ENCODE results near the gene CPEB4.
A peak's percentile ranks its signal among the peaks of the same experiment; 100 is the strongest.

CPEB4 gene

GRCh38 chr5:173945160-173945559 lies 57.0 kb downstream of the CPEB4 start:
- Histone ChIP-seq H3K4me1 (ENCODE audit: control insufficient read depth in 1 of 2, insufficient read depth in 1 of 2, low read depth in 1 of 2, low read length in 1 of 2) (peaks cover 35 to 36% of the 10 kb centered on the region in 2 experiments), H3K27me3 (no peaks in the 10 kb centered on the region), H3K9me3 (no peaks in the 10 kb centered on the region), H3K27ac (peak overlapping the region; percentile 2), H3K4me3 (ENCODE audit: low read depth in 1 of 2, low read length in 1 of 2) (no peak overlapping the region), H3K36me3 (peaks cover 57% of the 10 kb centered on the region)
- no peak for TF ChIP-seq CTCF (IDR thresholded peaks at IDR 0.05)

GRCh38 chr5:173946323-173946722 lies 58.2 kb downstream of the CPEB4 start:
- no peak for TF ChIP-seq CTCF (IDR thresholded peaks at IDR 0.05)
- Histone ChIP-seq H3K27ac (no peak overlapping the region), H3K36me3 (peaks cover 68% of the 10 kb centered on the region)

GRCh38 chr5:173950829-173951228 lies 62.7 kb downstream of the CPEB4 start:
- no peaks in the 10 kb centered on the region for H3K9me3 ChIP-seq
- no peak for TF ChIP-seq CTCF (IDR thresholded peaks at IDR 0.05)
- no peaks in the 10 kb centered on the region for H3K4me1 ChIP-seq (ENCODE audit: control insufficient read depth in 1 of 2, insufficient read depth in 1 of 2, low read depth in 1 of 2, low read length in 1 of 2)
- H3K27me3 ChIP-seq = no peaks in the 10 kb centered on the region
- H3K36me3 ChIP-seq = peaks cover 99% of the 10 kb centered on the region
- no peak overlapping the region for H3K4me3 ChIP-seq (ENCODE audit: low read depth in 1 of 2, low read length in 1 of 2)
- no peak overlapping the region for H3K27ac ChIP-seq

More at GRCh38 chr5:173946323-173946722, 58.2 kb downstream of the CPEB4 start:
- Histone ChIP-seq H3K27me3 (no peaks in the 10 kb centered on the region), H3K4me3 (ENCODE audit: low read depth in 1 of 2, low read length in 1 of 2) (no peak overlapping the region), H3K4me1 (ENCODE audit: control insufficient read depth in 1 of 2, insufficient read depth in 1 of 2, low read depth in 1 of 2, low read length in 1 of 2) (peaks cover 23 to 25% of the 10 kb centered on the region in 2 experiments), H3K9me3 (no peaks in the 10 kb centered on the region)

- Histone ChIP-seq H3K4me1 (ENCODE audit: control insufficient read depth in 1 of 2, insufficient read depth in 1 of 2, low read depth in 1 of 2, low read length in 1 of 2) (no peaks in the 10 kb centered on the region), H3K9me3 (no peaks in the 10 kb centered on the region), H3K27me3 (no peaks in the 10 kb centered on the region), H3K4me3 (ENCODE audit: low read depth in 1 of 2, low read length in 1 of 2) (no peak overlapping the region), H3K27ac (no peak overlapping the region), H3K36me3 (peaks cover 99% of the 10 kb centered on the region)
- TF ChIP-seq CTCF (IDR thresholded peaks at IDR 0.05) = no peak
Measured at GRCh38 chr5:173953528-173954090, 65.5 kb downstream of the CPEB4 start.

- no peaks in the 10 kb centered on the region for H3K4me1 ChIP-seq (ENCODE audit: control insufficient read depth in 1 of 2, insufficient read depth in 1 of 2, low read depth in 1 of 2, low read length in 1 of 2)
- peak overlapping the region; percentile 14 for H3K27ac ChIP-seq
- no peaks in the 10 kb centered on the region for H3K9me3 ChIP-seq
- TF ChIP-seq CTCF (IDR thresholded peaks at IDR 0.05) = no peak
- H3K4me3 ChIP-seq (ENCODE audit: low read depth in 1 of 2, low read length in 1 of 2) = no peak overlapping the region
- peaks cover 97% of the 10 kb centered on the region for H3K36me3 ChIP-seq
- no peaks in the 10 kb centered on the region for H3K27me3 ChIP-seq
Measured at GRCh38 chr5:173954671-173955521, 66.7 kb downstream of the CPEB4 start.
